K562 (cell line): ENCODE results near the gene RNFT2. TPM values are rescaled to one million over a fixed set of nuclear protein-coding genes. Genes with fewer than 3 reads are reported as not detected.

ENCODE experiments used
- ATAC-seq: fragments of 200-7000 bp; cut with Tn5 transposase; 3 replicates; pipeline ENCODE4 v1.9.1; 2020; ENCODE audit warnings: moderate library complexity
- BruUV-seq: library from RNA; stranded (reverse); fragments of 400-500 nt; replicated peaks from 2 replicates; lab custom pipeline; 2021; lab: Mats Ljungman, UMichigan
- CTCF ChIA-PET: fragments of 300-600 bp; formaldehyde crosslinking; extraction: SDS; loops from one replicate; lab custom pipeline; 2021; ENCODE audit warnings: low intra/inter-chr PET ratio; lab: Yijun Ruan, JAX
- POLR2A ChIA-PET: fragments of 300-600, 350-650 bp; sonication (Branson Sonifier 250); formaldehyde crosslinking; extraction: SDS; loops from one replicate; lab custom pipeline; 2021; ENCODE audit warnings: antibody characterized with exemption, inconsistent platforms; lab: Yijun Ruan, JAX
- DNase-seq, 4 experiments: peaks; one replicate each; pipeline versions ENCODE4 v3.0.0 to v3.0.0-alpha.2; 2011 to 2018; ENCODE audit warnings: low spot score in 3 of 4, mixed read lengths in 3 of 4; ENCODE audit errors: extremely low read depth in 1 of 4
- FAIRE-seq: peaks from 2 replicates; lab custom pipeline; 2011; peaks lifted over from hg19 to GRCh38; lab: Jason Lieb, UNC
- H2AFZ ChIP-seq: 2 replicates; pipeline ENCODE4 v1.6.0; 2011; ENCODE audit warnings: low read depth, low read length, control low read depth, inconsistent platforms
- H3K27ac ChIP-seq: fragments of 200-600 bp; 3 replicates; pipeline ENCODE4 v1.8.0; 2011; ENCODE audit warnings: low read depth, mild to moderate bottlenecking, control low read depth, inconsistent platforms, low read length, moderate library complexity, mixed read lengths; ENCODE audit errors: extremely low read depth
- H3K27me3 ChIP-seq, 2 experiments: fragments of 300-600 bp in 1 of 2; 2 replicates in 1 of 2; 3 replicates in 1 of 2; pipeline versions ENCODE4 v1.6.0 to v1.8.0; 2011; ENCODE audit warnings: inconsistent platforms in 2 of 2, low read length in 2 of 2, mild to moderate bottlenecking in 1 of 2, mixed read lengths in 1 of 2, moderate library complexity in 1 of 2; ENCODE audit not compliant: control insufficient read depth in 2 of 2, insufficient read depth in 2 of 2
- H3K36me3 ChIP-seq: fragments of 300-600 bp; 3 replicates; pipeline ENCODE4 v1.8.0; 2011; ENCODE audit warnings: mild to moderate bottlenecking, low read length, inconsistent platforms; ENCODE audit not compliant: control insufficient read depth, insufficient read depth
- H3K4me1 ChIP-seq, 2 experiments: fragments of 200-600 bp in 1 of 2; replicated peaks in 1 of 2; 2 replicates in 1 of 2; 3 replicates in 1 of 2; pipeline versions ENCODE4 v1.5.1 to v1.8.0; 2011; ENCODE audit warnings: inconsistent platforms in 2 of 2, low read length in 2 of 2, mild to moderate bottlenecking in 1 of 2, mixed read lengths in 1 of 2, moderate library complexity in 1 of 2; ENCODE audit not compliant: control insufficient read depth in 2 of 2, insufficient read depth in 2 of 2
- H3K4me2 ChIP-seq: 2 replicates; pipeline ENCODE4 v1.6.1; 2011; ENCODE audit warnings: low read length, control low read depth, inconsistent platforms, mixed read lengths; ENCODE audit not compliant: insufficient read depth
- H3K4me3 ChIP-seq: fragments of 200-600 bp; sonication (generic), shearing (Covaris generic); 2 replicates; pipeline ENCODE4 v1.5.1; 2016; ENCODE audit warnings: control low read depth, inconsistent platforms
- H3K79me2 ChIP-seq: fragments of 200-600 bp; 3 replicates; pipeline ENCODE4 v1.8.0; 2011; ENCODE audit warnings: low read length, inconsistent platforms; ENCODE audit not compliant: control insufficient read depth, insufficient read depth
- H3K9ac ChIP-seq, 2 experiments: 2 replicates each; pipeline versions ENCODE4 v1.6.0 to v1.6.1; 2011; ENCODE audit warnings: low read depth in 2 of 2, low read length in 2 of 2, control low read depth in 1 of 2, inconsistent platforms in 1 of 2, mild to moderate bottlenecking in 1 of 2, mixed read lengths in 1 of 2; ENCODE audit not compliant: insufficient read depth in 1 of 2
- H3K9me1 ChIP-seq: one replicate; pipeline ENCODE4 v1.6.0; 2011; ENCODE audit warnings: inconsistent platforms, mild to moderate bottlenecking, low read length, moderate library complexity; ENCODE audit not compliant: control insufficient read depth, insufficient read depth
- H3K9me3 ChIP-seq: replicated peaks from 2 replicates; pipeline ENCODE4 v1.5.1; 2011; ENCODE audit warnings: low read depth, low read length, inconsistent platforms; ENCODE audit not compliant: control insufficient read depth, insufficient read depth
- H4K20me1 ChIP-seq: replicated peaks from 2 replicates; pipeline ENCODE4 v1.6.1; 2011; ENCODE audit warnings: low read length, inconsistent platforms, mixed read lengths; ENCODE audit not compliant: control insufficient read depth, insufficient read depth
- BRD4 ChIP-seq: fragments of 200-600 bp; sonication (generic); IDR thresholded peaks from 2 replicates; pipeline ENCODE4 v1.6.1; 2017; ENCODE audit warnings: inconsistent platforms
- BRD9 ChIP-seq: fragments of 450-650 bp; IDR thresholded peaks from 2 replicates; pipeline ENCODE4 v1.6.1; 2018; ENCODE audit warnings: low read depth; ENCODE audit not compliant: partially characterized antibody
- C11orf30 ChIP-seq: fragments of 450-650 bp; IDR thresholded peaks from 2 replicates; pipeline ENCODE4 v1.6.1; 2016; ENCODE audit warnings: low read depth, mild to moderate bottlenecking
- CBFA2T2 ChIP-seq: fragments of 450-650 bp; conservative IDR thresholded peaks from 2 replicates; pipeline ENCODE4 v1.6.1; 2017; ENCODE audit warnings: mild to moderate bottlenecking
- CBFB ChIP-seq: sonication (generic); formaldehyde crosslinking; IDR thresholded peaks from 2 replicates; pipeline ENCODE4 v1.4.0; 2020; ENCODE audit warnings: mild to moderate bottlenecking, missing genetic modification reagents
- CBX2 ChIP-seq: fragments of 200-600 bp; sonication (generic); IDR thresholded peaks from one replicate; pipeline ENCODE4 v1.6.1; 2012; ENCODE audit warnings: mild to moderate bottlenecking, low read length, inconsistent platforms; ENCODE audit not compliant: insufficient read depth, poor library complexity, severe bottlenecking
- EHMT2 ChIP-seq: fragments of 450-650 bp; IDR thresholded peaks from 2 replicates; pipeline ENCODE4 v1.6.1; 2018; ENCODE audit warnings: antibody characterized with exemption
- FOXA1 ChIP-seq: fragments of 450-650 bp; IDR thresholded peaks from 2 replicates; pipeline ENCODE4 v1.6.1; 2016; ENCODE audit warnings: mild to moderate bottlenecking, borderline replicate concordance
- FOXK2 ChIP-seq, 2 experiments: fragments of 450-650 bp; IDR thresholded peaks in 1 of 2; conservative IDR thresholded peaks in 1 of 2; 2 replicates each; pipeline ENCODE4 v1.6.1; 2016; ENCODE audit warnings: low read depth in 2 of 2, mild to moderate bottlenecking in 1 of 2
- L3MBTL2 ChIP-seq: fragments of 450-650 bp; IDR thresholded peaks from 2 replicates; pipeline ENCODE4 v1.6.1; 2016; ENCODE audit warnings: mild to moderate bottlenecking, moderate library complexity
- MBD2 ChIP-seq: sonication (generic); IDR thresholded peaks from 2 replicates; pipeline ENCODE4 v1.6.1; 2016; ENCODE audit warnings: low read depth, borderline replicate concordance
- NFYB ChIP-seq: IDR thresholded peaks from 2 replicates; pipeline ENCODE4 v1.6.1; 2011; ENCODE audit warnings: mild to moderate bottlenecking, moderate library complexity; ENCODE audit not compliant: insufficient read length; ENCODE audit errors: extremely low read depth
- PCBP2 ChIP-seq: fragments of 200-400 bp; formaldehyde crosslinking; IDR thresholded peaks from 2 replicates; pipeline ENCODE4 v1.6.1; 2018; ENCODE audit warnings: low read length, low read depth, mild to moderate bottlenecking, moderate library complexity; ENCODE audit not compliant: poor library complexity, severe bottlenecking
- RFX7 ChIP-seq: fragments of 250-450 bp; sonication (Bioruptor Pico); IDR thresholded peaks from 2 replicates; pipeline ENCODE4 v1.5.1; 2021; ENCODE audit warnings: mild to moderate bottlenecking
- SETDB1 ChIP-seq: IDR thresholded peaks from one replicate; pipeline ENCODE4 v1.6.1; 2012; ENCODE audit warnings: low read length, control low read depth, inconsistent platforms
- TCF7 ChIP-seq: sonication (generic); IDR thresholded peaks from 2 replicates; pipeline ENCODE4 v1.6.1; 2016; ENCODE audit warnings: antibody characterized with exemption, borderline replicate concordance
- TFAP4 ChIP-seq: sonication (generic); formaldehyde crosslinking; IDR thresholded peaks from 2 replicates; pipeline ENCODE4 v1.8.0; 2022; ENCODE audit warnings: missing genetic modification reagents, mild to moderate bottlenecking, moderate library complexity, borderline replicate concordance
- WHSC1 ChIP-seq: IDR thresholded peaks from one replicate; pipeline ENCODE4 v1.6.1; 2012; ENCODE audit warnings: low read length, control low read depth, inconsistent platforms
- ZNF197 ChIP-seq: fragments of 200-800 bp; sonication (Bioruptor generic); IDR thresholded peaks from 2 replicates; pipeline ENCODE4 v1.6.1; 2016; ENCODE audit warnings: low read depth, missing genetic modification characterization, missing compliant biosample characterization
- ZNF354B ChIP-seq: fragments of 250-450 bp; sonication (Bioruptor Pico); IDR thresholded peaks from 2 replicates; pipeline ENCODE4 v1.4.0; 2020
- WGBS: fragments of 100-300 bp; shearing (Covaris generic); methylation state at CpG from one replicate; pipeline ENCODE4 v1.1.6; 2016; ENCODE audit warnings: low coverage, mixed read lengths; ENCODE audit not compliant: insufficient coverage; ENCODE audit errors: missing lambda C conversion rate; 5-methylcytosine and 5-hydroxymethylcytosine counted together
- in situ Hi-C: fragments of 300-500 bp; cut with MboI; formaldehyde crosslinking; loops from 4 replicates; pipeline ENCODE4 v1.15.0; 2018; ENCODE audit warnings: inconsistent platforms, mixed read lengths
- intact Hi-C: fragments of 100-400 bp; cut with micrococcal nuclease; formaldehyde crosslinking; loops from 2 replicates; pipeline ENCODE4 v1.14.2; 2022
- polyA plus RNA-seq, 8 experiments: library from polyadenylated mRNA; depleted of rRNA in 4 of 8; stranded (reverse) in 5 of 8; unstranded in 3 of 8; fragments of >200 nt; fragmentation: Nextera tagmentation in 2 of 8; fragmentation: Illumina TruSeq in 1 of 8; extraction: Ambion mirVana in 2 of 8; extraction: Trizol in 1 of 8; gene quantifications; 2 replicates each; pipeline versions ENCODE4 v1.2.1 to v1.2.3, GENCODE V29; 2011 to 2014; ENCODE audit warnings: inconsistent platforms in 1 of 8, missing spikeins in 1 of 8
- total RNA-seq, 7 experiments: library from RNA; depleted of rRNA in 6 of 7; stranded (reverse); fragments of >200 nt in 6 of 7; fragmentation: Illumina TruSeq in 2 of 7; extraction: Trizol in 2 of 7; gene quantifications; 2 replicates each; pipeline versions ENCODE4 v1.2.1 to v1.2.3, GENCODE V29; 2011 to 2021; ENCODE audit warnings: low replicate concordance in 1 of 7
- TF ChIP-seq, protein P1 (sequence below): sonication (generic); formaldehyde crosslinking; IDR thresholded peaks from 2 replicates; pipeline ENCODE4 v1.9.0; 2022; ENCODE audit warnings: mild to moderate bottlenecking, missing genetic modification reagents
- TF ChIP-seq, protein P2 (sequence below): sonication (generic); formaldehyde crosslinking; IDR thresholded peaks from 2 replicates; pipeline ENCODE4 v1.8.1; 2023; ENCODE audit warnings: mild to moderate bottlenecking, missing genetic modification reagents

RNFT2 gene
- total and polyA plus RNA-seq, 9 of the 15 experiments (the other 6 are each of a cell fraction or from before 2014, with no cell fraction given): 3.6 to 26.3 (median 9.5) TPM

DNA sequence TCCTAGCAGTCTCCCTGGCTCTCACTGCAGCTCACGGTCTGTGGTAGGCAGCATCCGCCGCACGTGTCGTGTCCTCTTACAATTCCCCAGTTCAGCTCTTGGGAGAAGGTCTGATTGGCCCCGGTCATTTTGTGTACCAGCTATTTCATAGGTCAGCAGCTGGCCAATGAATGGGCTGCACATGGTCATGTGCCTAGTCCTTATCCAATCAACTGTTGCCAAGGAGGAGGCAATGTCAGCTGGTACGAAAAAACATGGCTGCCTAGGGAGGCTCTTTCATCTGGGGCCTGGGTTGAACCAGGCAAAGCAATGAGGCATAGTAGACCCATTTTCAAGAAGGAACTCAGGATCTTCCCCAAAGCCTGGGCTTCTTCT lies 46.1 kb downstream of the RNFT2 start:
- POLR2A ChIA-PET: interaction anchor here (0.6 to 1.3 kb wide), 3 partner anchors 15 to 215 kb away, joined by 3 to 4 read pairs (median 3); no protein-coding TSS in a partner anchor
- in situ Hi-C loops: no loop called here
- H3K79me2 ChIP-seq: no peaks in the 10 kb centered on the region
- CTCF ChIA-PET: no interaction called here
- no TSS peak for BruUV-seq
- no peaks in the 10 kb centered on the region for H4K20me1 ChIP-seq
- peak overlapping the region; percentile 9; the same call in 1 of the 2 replicates for H3K4me2 ChIP-seq
- intact Hi-C loops: no loop called here
- no peaks in the 10 kb centered on the region for H3K9me3 ChIP-seq
- DNase-seq (peak; percentile 54 to 84 (median 70)), ATAC-seq (peak; percentile 99), FAIRE-seq (peak; percentile 85)
- H3K27me3 ChIP-seq: peaks cover 0 to 4% of the 10 kb centered on the region in 2 experiments; a peak in 1 of 5 replicates
- 58% methylated on average over 7 of the region's 7 CpGs for WGBS
- no peaks in the 10 kb centered on the region for H3K9me1 ChIP-seq
- peak overlapping the region; percentile 67 for H2AFZ ChIP-seq
- no peaks in the 10 kb centered on the region; a peak in 1 of 5 replicates for H3K4me1 ChIP-seq
- no peak overlapping the region for H3K27ac ChIP-seq
- H3K4me3 ChIP-seq: no peak overlapping the region
- peaks cover 22% of the 10 kb centered on the region; the same call in 2 of the 3 replicates for H3K36me3 ChIP-seq
- no peak overlapping the region for H3K9ac ChIP-seq
- peak; percentile 27; the same call in 1 of the 2 replicates for TF ChIP-seq L3MBTL2
- no peak for TF ChIP-seq PCBP2
- no peak for TF ChIP-seq RFX7
- TF ChIP-seq, protein P1, sequence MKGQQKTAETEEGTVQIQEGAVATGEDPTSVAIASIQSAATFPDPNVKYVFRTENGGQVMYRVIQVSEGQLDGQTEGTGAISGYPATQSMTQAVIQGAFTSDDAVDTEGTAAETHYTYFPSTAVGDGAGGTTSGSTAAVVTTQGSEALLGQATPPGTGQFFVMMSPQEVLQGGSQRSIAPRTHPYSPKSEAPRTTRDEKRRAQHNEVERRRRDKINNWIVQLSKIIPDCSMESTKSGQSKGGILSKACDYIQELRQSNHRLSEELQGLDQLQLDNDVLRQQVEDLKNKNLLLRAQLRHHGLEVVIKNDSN (CRISPR knock-in tag): peak; percentile 94
- no peak for TF ChIP-seq BRD4
- TF ChIP-seq WHSC1: no peak
- TF ChIP-seq CBFB (CRISPR knock-in tag): no peak
- TF ChIP-seq TCF7: no peak
- no peak for TF ChIP-seq SETDB1
- TF ChIP-seq CBFA2T2: peak; percentile 44
- TF ChIP-seq TFAP4: peak; percentile 67; the same call in 1 of the 2 replicates
- TF ChIP-seq EHMT2: peak; percentile 54; the same call in 1 of the 2 replicates
- TF ChIP-seq FOXA1: no peak
- TF ChIP-seq ZNF197 (CRISPR knock-in tag): no peak
- no peak for TF ChIP-seq ZNF354B (CRISPR knock-in tag)
- TF ChIP-seq FOXK2 (conservative IDR thresholded peaks at IDR 0.05 in 1 of 2, IDR thresholded peaks at IDR 0.05 in 1 of 2; ENCODE audit: low read depth in 2 of 2): no peak
- TF ChIP-seq, protein P2, sequence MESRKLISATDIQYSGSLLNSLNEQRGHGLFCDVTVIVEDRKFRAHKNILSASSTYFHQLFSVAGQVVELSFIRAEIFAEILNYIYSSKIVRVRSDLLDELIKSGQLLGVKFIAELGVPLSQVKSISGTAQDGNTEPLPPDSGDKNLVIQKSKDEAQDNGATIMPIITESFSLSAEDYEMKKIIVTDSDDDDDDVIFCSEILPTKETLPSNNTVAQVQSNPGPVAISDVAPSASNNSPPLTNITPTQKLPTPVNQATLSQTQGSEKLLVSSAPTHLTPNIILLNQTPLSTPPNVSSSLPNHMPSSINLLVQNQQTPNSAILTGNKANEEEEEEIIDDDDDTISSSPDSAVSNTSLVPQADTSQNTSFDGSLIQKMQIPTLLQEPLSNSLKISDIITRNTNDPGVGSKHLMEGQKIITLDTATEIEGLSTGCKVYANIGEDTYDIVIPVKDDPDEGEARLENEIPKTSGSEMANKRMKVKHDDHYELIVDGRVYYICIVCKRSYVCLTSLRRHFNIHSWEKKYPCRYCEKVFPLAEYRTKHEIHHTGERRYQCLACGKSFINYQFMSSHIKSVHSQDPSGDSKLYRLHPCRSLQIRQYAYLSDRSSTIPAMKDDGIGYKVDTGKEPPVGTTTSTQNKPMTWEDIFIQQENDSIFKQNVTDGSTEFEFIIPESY (CRISPR knock-in tag): peak; percentile 56
- no peak for TF ChIP-seq BRD9
- peak; percentile 55 for TF ChIP-seq NFYB
- TF ChIP-seq C11orf30: peak; percentile 28
- no peak for TF ChIP-seq CBX2
- no peak for TF ChIP-seq MBD2
